Sigmoid colon (tissue), 4 donors: ENCODE data around the gene IRAK1.

Source experiments
- CTCF ChIP-seq, 4 experiments: fragments of 450-650 bp in 3 of 4; fragments of 200-600 bp in 1 of 4; IDR thresholded peaks; one replicate each; pipeline ENCODE4 v1.5.1; 2016 to 2019; ENCODE audit warnings: antibody characterized with exemption in 4 of 4, mild to moderate bottlenecking in 3 of 4, moderate library complexity in 2 of 4
- EP300 ChIP-seq, 4 donors: sonication (generic); formaldehyde crosslinking; IDR thresholded peaks; one replicate each; pipeline ENCODE4 v1.6.1; 2017; ENCODE audit warnings: antibody characterized with exemption in 4 of 4
- POLR2A ChIP-seq, 2 donors: fragments of 450-650 bp; IDR thresholded peaks; one replicate each; pipeline ENCODE4 v1.6.1; 2016; ENCODE audit warnings: antibody characterized with exemption in 2 of 2, mild to moderate bottlenecking in 2 of 2, moderate library complexity in 2 of 2
- POLR2AphosphoS5 ChIP-seq, 4 donors: sonication (generic); formaldehyde crosslinking; IDR thresholded peaks; one replicate each; pipeline ENCODE4 v1.6.1; 2017; ENCODE audit warnings: antibody characterized with exemption in 4 of 4

DNA sequence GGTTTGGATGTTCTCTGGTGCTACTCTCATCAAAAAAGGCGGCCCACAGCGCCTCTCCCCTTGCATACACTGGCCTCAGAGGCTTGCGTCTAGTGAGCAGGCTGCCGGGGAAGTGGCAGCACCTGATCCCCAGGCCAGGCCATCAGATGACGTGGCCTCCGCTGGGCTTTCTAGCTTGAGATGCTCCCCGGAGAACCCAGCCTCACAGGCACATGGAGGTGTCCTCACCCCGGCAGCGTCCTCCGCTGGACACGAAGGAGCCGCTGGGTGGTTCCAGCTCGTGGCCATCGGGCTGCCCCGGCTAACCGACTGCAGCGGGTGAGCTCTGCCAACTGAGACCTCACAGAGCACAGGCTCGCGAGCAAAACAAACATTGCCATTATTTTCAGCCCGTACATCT is 12.8 kb downstream of the IRAK1 start:
- no peak for TF ChIP-seq EP300 (IDR thresholded peaks at IDR 0.05)
- no peak for TF ChIP-seq POLR2AphosphoS5 (IDR thresholded peaks at IDR 0.05)
- TF ChIP-seq POLR2A (IDR thresholded peaks at IDR 0.05) = no peak
- no peak for TF ChIP-seq CTCF (IDR thresholded peaks at IDR 0.05)
